Vagina (tissue), 2 donors: Measurements from ENCODE around the gene NEDD4L. TPM values are rescaled to one million over a fixed set of nuclear protein-coding genes. Genes with fewer than 3 reads are reported as not detected.

ENCODE experiments used
- DNase-seq, 2 donors: peaks; one replicate each; pipeline ENCODE4 v3.0.0-alpha.2; 2017; ENCODE audit errors: extremely low spot score in 2 of 2
- H3K27ac ChIP-seq: fragments of 200-600 bp; sonication (generic); one replicate; pipeline ENCODE4 v1.5.1; 2019
- H3K27me3 ChIP-seq: fragments of 200-600 bp; sonication (generic); one replicate; pipeline ENCODE4 v1.5.1; 2019
- H3K36me3 ChIP-seq, 2 donors: fragments of 200-600 bp; sonication (generic); one replicate each; pipeline ENCODE4 v1.5.1; 2017 to 2019
- H3K4me1 ChIP-seq: fragments of 200-600 bp; sonication (generic); one replicate; pipeline ENCODE4 v1.5.1; 2019
- H3K4me3 ChIP-seq, 2 donors: fragments of 200-600 bp; sonication (generic); 1 replicate in 1 of 2; 2 replicates in 1 of 2; pipeline ENCODE4 v1.5.1; 2016 to 2019
- H3K9me3 ChIP-seq: fragments of 200-600 bp; sonication (generic); one replicate; pipeline ENCODE4 v1.5.1; 2019
- CTCF ChIP-seq, 3 experiments: fragments of 450-650 bp in 2 of 3; fragments of 200-600 bp in 1 of 3; sonication (generic) in 1 of 3; IDR thresholded peaks; one replicate each; pipeline ENCODE4 v1.5.1; 2017 to 2019; ENCODE audit warnings: antibody characterized with exemption in 3 of 3, mild to moderate bottlenecking in 2 of 3, moderate library complexity in 2 of 3
- POLR2A ChIP-seq, 2 donors: fragments of 450-650 bp; IDR thresholded peaks; one replicate each; pipeline ENCODE4 v1.6.1; 2017; ENCODE audit warnings: antibody characterized with exemption in 2 of 2, mild to moderate bottlenecking in 2 of 2, moderate library complexity in 2 of 2
- POLR2AphosphoS5 ChIP-seq, 2 donors: sonication (generic); formaldehyde crosslinking; IDR thresholded peaks; one replicate each; pipeline ENCODE4 v1.9.0; 2017; ENCODE audit warnings: antibody characterized with exemption in 2 of 2, mild to moderate bottlenecking in 2 of 2, low read depth in 1 of 2; ENCODE audit not compliant: insufficient read depth in 1 of 2
- intact Hi-C: fragments of 100-400 bp; cut with DNase I; formaldehyde crosslinking; loops from one replicate; pipeline ENCODE4 v1.15.1; 2023
- total RNA-seq: library from RNA; depleted of rRNA; stranded (reverse); fragments of >200 nt; gene quantifications from one replicate; pipeline ENCODE4 v1.2.3, GENCODE V29; 2016

The NEDD4L gene
- total RNA-seq, 1 donor from 2014 or later: 42.2 TPM

GRCh38 chr18:58021504-58021903 lies 22.5 kb upstream of the NEDD4L start:
- Histone ChIP-seq H3K27me3 (no peaks in the 10 kb centered on the region), H3K36me3 (no peaks in the 10 kb centered on the region), H3K4me1 (no peaks in the 10 kb centered on the region), H3K9me3 (no peaks in the 10 kb centered on the region), H3K27ac (no peak overlapping the region), H3K4me3 (no peak overlapping the region)
- no peak for DNase-seq
- intact Hi-C loops: no loop called here
- TF ChIP-seq CTCF (IDR thresholded peaks at IDR 0.05) (no peak), POLR2A (IDR thresholded peaks at IDR 0.05) (no peak), POLR2AphosphoS5 (IDR thresholded peaks at IDR 0.05; ENCODE audit: insufficient read depth in 1 of 2, low read depth in 1 of 2) (no peak)

- Histone ChIP-seq H3K4me1 (no peaks in the 10 kb centered on the region), H3K4me3 (no peak overlapping the region), H3K9me3 (no peaks in the 10 kb centered on the region), H3K27ac (no peak overlapping the region), H3K27me3 (no peaks in the 10 kb centered on the region), H3K36me3 (no peaks in the 10 kb centered on the region)
- TF ChIP-seq POLR2A (IDR thresholded peaks at IDR 0.05) (no peak), POLR2AphosphoS5 (IDR thresholded peaks at IDR 0.05; ENCODE audit: insufficient read depth in 1 of 2, low read depth in 1 of 2) (no peak)
- intact Hi-C loops: no loop called here
- DNase-seq: no peak
These were observed 20.9 kb upstream of the NEDD4L start for GRCh38 chr18:58023108-58023507.

GRCh38 chr18:58024139-58024538 lies 19.9 kb upstream of the NEDD4L start:
- DNase-seq: no peak
- Histone ChIP-seq H3K4me3 (no peak overlapping the region), H3K4me1 (no peaks in the 10 kb centered on the region), H3K9me3 (no peaks in the 10 kb centered on the region), H3K36me3 (no peaks in the 10 kb centered on the region), H3K27me3 (no peaks in the 10 kb centered on the region), H3K27ac (no peak overlapping the region)
- intact Hi-C loops: no loop called here
- TF ChIP-seq POLR2AphosphoS5 (IDR thresholded peaks at IDR 0.05; ENCODE audit: insufficient read depth in 1 of 2, low read depth in 1 of 2) (no peak), POLR2A (IDR thresholded peaks at IDR 0.05) (no peak), CTCF (IDR thresholded peaks at IDR 0.05) (no peak)

- Histone ChIP-seq H3K27ac (no peak overlapping the region), H3K9me3 (no peaks in the 10 kb centered on the region)
These were observed 18.8 kb upstream of the NEDD4L start for GRCh38 chr18:58025205-58025604.

GRCh38 chr18:58025733-58026132 lies 18.3 kb upstream of the NEDD4L start:
- no peaks in the 10 kb centered on the region for H3K27me3 ChIP-seq
- no peak overlapping the region for H3K4me3 ChIP-seq
- intact Hi-C loops: no loop called here
- no peak for DNase-seq
- TF ChIP-seq CTCF (IDR thresholded peaks at IDR 0.05) (no peak), POLR2AphosphoS5 (IDR thresholded peaks at IDR 0.05; ENCODE audit: insufficient read depth in 1 of 2, low read depth in 1 of 2) (no peak), POLR2A (IDR thresholded peaks at IDR 0.05) (no peak)
- no peaks in the 10 kb centered on the region for H3K9me3 ChIP-seq
- no peaks in the 10 kb centered on the region for H3K4me1 ChIP-seq
- H3K36me3 ChIP-seq: no peaks in the 10 kb centered on the region
- H3K27ac ChIP-seq: no peak overlapping the region

More at GRCh38 chr18:58025205-58025604, 18.8 kb upstream of the NEDD4L start:
- Histone ChIP-seq H3K4me3 (no peak overlapping the region), H3K4me1 (no peaks in the 10 kb centered on the region), H3K27me3 (no peaks in the 10 kb centered on the region), H3K36me3 (no peaks in the 10 kb centered on the region)
- TF ChIP-seq CTCF (IDR thresholded peaks at IDR 0.05): no peak
- TF ChIP-seq POLR2AphosphoS5 (IDR thresholded peaks at IDR 0.05; ENCODE audit: insufficient read depth in 1 of 2, low read depth in 1 of 2): no peak
- no peak for TF ChIP-seq POLR2A (IDR thresholded peaks at IDR 0.05)
- DNase-seq: no peak
- intact Hi-C loops: no loop called here
